Measurements from ENCODE around the gene TXNDC2. TPM values are rescaled to one million over a fixed set of nuclear protein-coding genes. Genes with fewer than 3 reads are reported as not detected.

TXNDC2 gene
- total RNA-seq, 1 experiment from 2014 or later = 0.12 TPM

GRCh38 chr18:9871244-9871746, 14.5 kb upstream of the TXNDC2 start:
- peak overlapping the region; percentile 29 for H2AFZ ChIP-seq (ENCODE audit: low read depth, low read length, poor library complexity, severe bottlenecking)
- CTCF ChIA-PET = no interaction called here
- no peaks in the 10 kb centered on the region for H3K9me2 ChIP-seq (ENCODE audit: insufficient read depth)
- RAD21 ChIA-PET (ENCODE audit: low non-redundant PET in 1 of 2, low total read pairs in 2 of 2, uncharacterized antibody in 2 of 2, unreplicated experiment in 2 of 2) = no interaction called here
- ATAC-seq (no peak), DNase-seq (ENCODE audit: low read depth, low spot score) (no peak)
- BruUV-seq (replicated peaks) = no TSS peak
- no peaks in the 10 kb centered on the region for H3K79me2 ChIP-seq (ENCODE audit: insufficient read depth, low read length)
- peaks cover 34 to 74% of the 10 kb centered on the region in 2 experiments for H3K4me1 ChIP-seq (ENCODE audit: control insufficient read depth in 1 of 2, insufficient read depth in 2 of 2, low read length in 2 of 2)
- peak overlapping the region; percentile 48; the same call in 1 of the 2 replicates for H3K9ac ChIP-seq (ENCODE audit: low read length)
- no peaks in the 10 kb centered on the region for H3K36me3 ChIP-seq (ENCODE audit: control insufficient read depth in 1 of 2, insufficient read depth in 2 of 2, low read length in 2 of 2)
- intact Hi-C loops (cut with micrococcal nuclease) = no loop called here
- no peak for TF ChIP-seq CTCF (IDR thresholded peaks at IDR 0.05 in 2 of 3, conservative IDR thresholded peaks at IDR 0.05 in 1 of 3; ENCODE audit: borderline replicate concordance in 1 of 3, insufficient read depth in 1 of 3, low read depth in 2 of 3, low read length in 2 of 3)
- no peak for TF ChIP-seq ZNF274 (IDR thresholded peaks at IDR 0.05; ENCODE audit: low read depth, low read length)
- TF ChIP-seq REST (IDR thresholded peaks at IDR 0.05; ENCODE audit: low read depth) = no peak
- H3K27ac ChIP-seq (ENCODE audit: low read depth, low read length) = no peak overlapping the region
- H4K20me1 ChIP-seq (ENCODE audit: insufficient read depth) = no peaks in the 10 kb centered on the region
- peaks cover 3 to 4% of the 10 kb centered on the region in 2 experiments; a peak in 2 of 4 replicates for H3K9me3 ChIP-seq (ENCODE audit: control insufficient read depth in 1 of 2, insufficient read depth in 1 of 2, low read depth in 1 of 2, low read length in 2 of 2)
- no peaks in the 10 kb centered on the region for H3K27me3 ChIP-seq (ENCODE audit: insufficient read depth, low read length)
- peak overlapping the region; percentile 61; the same call in 1 of the 2 replicates for H3K4me2 ChIP-seq (ENCODE audit: low read length)
- no peak overlapping the region for H3K4me3 ChIP-seq (replicated peaks in 1 of 2; ENCODE audit: low read depth in 1 of 2, low read length in 2 of 2)
- POLR2A ChIA-PET = no interaction called here

All from HCT116 (cell line).